ENCODE data around the gene F2RL1. TPM values are rescaled to one million over a fixed set of nuclear protein-coding genes. Genes with fewer than 3 reads are reported as not detected.
"Not testable (repeated sequence)": the region's sequence is repeated elsewhere in the genome, so short reads cannot be mapped to it uniquely, and the experiment has no call there.

F2RL1 gene
- total RNA-seq, 2 experiments from 2014 or later: not detected

DNA sequence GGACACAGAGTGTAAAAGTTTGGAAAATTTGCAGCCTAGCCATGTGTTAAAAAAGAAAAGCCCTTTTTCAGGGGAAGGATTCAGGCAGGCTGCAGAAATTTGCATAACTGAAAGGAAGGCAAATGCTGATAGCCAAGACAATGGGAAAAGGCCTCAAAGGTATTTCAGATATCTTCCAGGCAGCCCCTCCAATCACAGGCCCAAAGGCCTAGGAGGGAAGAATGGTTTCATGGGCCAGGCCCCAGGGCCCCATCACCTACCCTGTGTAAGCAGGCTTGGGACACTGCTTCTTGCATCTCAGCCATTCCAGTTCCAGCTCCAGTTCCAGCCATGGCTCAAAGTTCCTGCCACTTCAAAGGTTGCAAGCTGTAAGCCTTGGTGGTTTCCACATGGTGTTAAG, 35.8 kb downstream of the F2RL1 start:
- H3K4me1 ChIP-seq (ENCODE audit: insufficient read depth, low read length, poor library complexity, severe bottlenecking): peaks cover 28% of the 10 kb centered on the region
- ChIA-PET POLR2A (no interaction called here), CTCF (ENCODE audit: unreplicated experiment) (no interaction called here)
- intact Hi-C loops (cut with micrococcal nuclease; ENCODE audit: unreplicated experiment): no loop called here
- H3K79me2 ChIP-seq (ENCODE audit: insufficient read depth, low read depth, low read length): no peaks in the 10 kb centered on the region
- no TSS peak for BruUV-seq (replicated peaks)
- no peak overlapping the region for H3K4me3 ChIP-seq (ENCODE audit: low read depth, low read length, poor library complexity, severe bottlenecking)
- no peaks in the 10 kb centered on the region for H3K36me3 ChIP-seq (ENCODE audit: insufficient read depth, low read length)
- DNase-seq (ENCODE audit: low spot score): no peak
- peak overlapping the region; percentile 84; the same call in 1 of the 2 replicates for H2AFZ ChIP-seq (ENCODE audit: low read length)
- H3K4me2 ChIP-seq (ENCODE audit: low read length): no peak overlapping the region
- H3K27ac ChIP-seq (ENCODE audit: low read depth, low read length, poor library complexity, severe bottlenecking): no peak overlapping the region
- H4K20me1 ChIP-seq (ENCODE audit: insufficient read depth, low read length): no peaks in the 10 kb centered on the region
- peaks cover 13% of the 10 kb centered on the region; the same call in 1 of the 2 replicates for H3K9me3 ChIP-seq (ENCODE audit: low read length)
- H3K9me2 ChIP-seq (ENCODE audit: insufficient read depth, low read length): no peaks in the 10 kb centered on the region
- TF ChIP-seq, protein P1, sequence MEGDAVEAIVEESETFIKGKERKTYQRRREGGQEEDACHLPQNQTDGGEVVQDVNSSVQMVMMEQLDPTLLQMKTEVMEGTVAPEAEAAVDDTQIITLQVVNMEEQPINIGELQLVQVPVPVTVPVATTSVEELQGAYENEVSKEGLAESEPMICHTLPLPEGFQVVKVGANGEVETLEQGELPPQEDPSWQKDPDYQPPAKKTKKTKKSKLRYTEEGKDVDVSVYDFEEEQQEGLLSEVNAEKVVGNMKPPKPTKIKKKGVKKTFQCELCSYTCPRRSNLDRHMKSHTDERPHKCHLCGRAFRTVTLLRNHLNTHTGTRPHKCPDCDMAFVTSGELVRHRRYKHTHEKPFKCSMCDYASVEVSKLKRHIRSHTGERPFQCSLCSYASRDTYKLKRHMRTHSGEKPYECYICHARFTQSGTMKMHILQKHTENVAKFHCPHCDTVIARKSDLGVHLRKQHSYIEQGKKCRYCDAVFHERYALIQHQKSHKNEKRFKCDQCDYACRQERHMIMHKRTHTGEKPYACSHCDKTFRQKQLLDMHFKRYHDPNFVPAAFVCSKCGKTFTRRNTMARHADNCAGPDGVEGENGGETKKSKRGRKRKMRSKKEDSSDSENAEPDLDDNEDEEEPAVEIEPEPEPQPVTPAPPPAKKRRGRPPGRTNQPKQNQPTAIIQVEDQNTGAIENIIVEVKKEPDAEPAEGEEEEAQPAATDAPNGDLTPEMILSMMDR (conservative IDR thresholded peaks at IDR 0.05; ENCODE audit: low read length): no peak
- no peak for TF ChIP-seq EZH2phosphoT487 (IDR thresholded peaks at IDR 0.05; ENCODE audit: borderline replicate concordance, low read depth, low read length)

- H3K9me2 ChIP-seq (ENCODE audit: insufficient read depth, low read length); BruUV-seq (replicated peaks); H3K4me3 ChIP-seq (ENCODE audit: low read depth, low read length, poor library complexity, severe bottlenecking); CTCF ChIA-PET (ENCODE audit: unreplicated experiment); H3K79me2 ChIP-seq (ENCODE audit: insufficient read depth, low read depth, low read length); DNase-seq (ENCODE audit: low spot score); H3K36me3 ChIP-seq (ENCODE audit: insufficient read depth, low read length); H4K20me1 ChIP-seq (ENCODE audit: insufficient read depth, low read length); intact Hi-C loops (cut with micrococcal nuclease; ENCODE audit: unreplicated experiment): not testable (repeated sequence)
- Histone ChIP-seq H3K4me2 (ENCODE audit: low read length) (peak overlapping the region; percentile 41), H3K4me1 (ENCODE audit: insufficient read depth, low read length, poor library complexity, severe bottlenecking) (peaks cover 28% of the 10 kb centered on the region), H3K9me3 (ENCODE audit: low read length) (peaks cover 13% of the 10 kb centered on the region; the same call in 1 of the 2 replicates), H2AFZ (ENCODE audit: low read length) (peak overlapping the region; percentile 84), H3K27ac (ENCODE audit: low read depth, low read length, poor library complexity, severe bottlenecking) (peak overlapping the region; percentile 33)
- POLR2A ChIA-PET: interaction anchor here (0.5 kb wide), 1 partner anchor 159 kb away, joined by 4 read pairs; no protein-coding TSS in a partner anchor
Observed at GRCh38 chr5:76855501-76855900, 36.7 kb downstream of the F2RL1 start.

DNA sequence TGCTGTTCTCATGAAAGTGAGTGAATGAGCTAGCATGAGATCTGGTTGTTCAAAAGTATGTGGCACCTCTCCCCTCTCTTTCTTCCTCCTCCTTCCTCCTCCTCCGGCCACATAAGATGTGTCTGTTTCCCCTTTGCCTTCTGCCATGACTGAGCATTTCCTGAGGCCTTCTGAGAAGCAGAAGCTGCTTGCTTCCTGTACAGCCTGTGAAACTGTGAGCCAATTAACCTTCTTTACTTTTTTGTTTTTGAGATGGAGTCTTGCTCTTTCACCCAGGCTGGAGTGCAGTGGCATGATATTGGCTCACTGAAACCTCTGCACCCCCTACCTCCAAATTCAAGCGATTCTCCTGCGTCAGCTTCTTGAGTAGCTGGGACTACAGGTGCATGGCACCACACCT, 37.1 kb downstream of the F2RL1 start:
- peak; percentile 65 for DNase-seq (ENCODE audit: low spot score)
- BruUV-seq (replicated peaks): no TSS peak
- ChIA-PET CTCF (ENCODE audit: unreplicated experiment) (no interaction called here), POLR2A (interaction anchor here (0.7 to 0.9 kb wide), 3 partner anchors 8 to 523 kb away, joined by 3 read pairs; no protein-coding TSS in a partner anchor)
- no peaks in the 10 kb centered on the region for H4K20me1 ChIP-seq (ENCODE audit: insufficient read depth, low read length)
- peak overlapping the region; percentile 84 for H2AFZ ChIP-seq (ENCODE audit: low read length)
- no peak overlapping the region for H3K4me3 ChIP-seq (ENCODE audit: low read depth, low read length, poor library complexity, severe bottlenecking)
- TF ChIP-seq EZH2phosphoT487 (IDR thresholded peaks at IDR 0.05; ENCODE audit: borderline replicate concordance, low read depth, low read length): no peak
- TF ChIP-seq, protein P1 (conservative IDR thresholded peaks at IDR 0.05; ENCODE audit: low read length): no peak
- H3K36me3 ChIP-seq (ENCODE audit: insufficient read depth, low read length): no peaks in the 10 kb centered on the region
- intact Hi-C loops (cut with micrococcal nuclease; ENCODE audit: unreplicated experiment): no loop called here
- H3K4me2 ChIP-seq (ENCODE audit: low read length): peak overlapping the region; percentile 41
- peaks cover 28% of the 10 kb centered on the region for H3K4me1 ChIP-seq (ENCODE audit: insufficient read depth, low read length, poor library complexity, severe bottlenecking)
- peaks cover 13% of the 10 kb centered on the region; the same call in 1 of the 2 replicates for H3K9me3 ChIP-seq (ENCODE audit: low read length)
- peak overlapping the region; percentile 33 for H3K27ac ChIP-seq (ENCODE audit: low read depth, low read length, poor library complexity, severe bottlenecking)
- no peaks in the 10 kb centered on the region for H3K9me2 ChIP-seq (ENCODE audit: insufficient read depth, low read length)
- no peaks in the 10 kb centered on the region for H3K79me2 ChIP-seq (ENCODE audit: insufficient read depth, low read depth, low read length)

DNA sequence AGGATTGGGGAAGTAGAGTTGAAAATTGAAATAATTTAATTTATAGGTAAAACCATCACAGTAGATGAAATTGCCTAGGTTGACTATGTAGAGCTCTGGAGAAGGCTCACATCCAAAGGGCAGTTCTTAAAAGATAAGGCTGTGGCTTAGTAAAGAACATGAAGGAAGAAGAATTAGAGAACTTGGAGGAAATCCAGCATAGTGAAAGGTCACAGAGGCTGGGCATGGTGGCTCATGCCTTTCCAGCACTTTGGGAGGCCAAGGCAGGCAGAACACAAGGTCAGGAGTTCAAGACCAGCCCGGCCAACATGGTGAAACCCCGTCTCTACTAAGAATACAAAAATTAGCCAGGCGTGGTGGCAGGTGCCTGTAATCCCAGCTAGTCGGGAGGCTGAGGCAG, 38.0 kb downstream of the F2RL1 start:
- H3K4me3 ChIP-seq (ENCODE audit: low read depth, low read length, poor library complexity, severe bottlenecking); DNase-seq (ENCODE audit: low spot score); H3K9me2 ChIP-seq (ENCODE audit: insufficient read depth, low read length); H4K20me1 ChIP-seq (ENCODE audit: insufficient read depth, low read length); H3K36me3 ChIP-seq (ENCODE audit: insufficient read depth, low read length); CTCF ChIA-PET (ENCODE audit: unreplicated experiment); intact Hi-C loops (cut with micrococcal nuclease; ENCODE audit: unreplicated experiment); BruUV-seq (replicated peaks); H3K4me2 ChIP-seq (ENCODE audit: low read length); H3K79me2 ChIP-seq (ENCODE audit: insufficient read depth, low read depth, low read length); H3K27ac ChIP-seq (ENCODE audit: low read depth, low read length, poor library complexity, severe bottlenecking): not testable (repeated sequence)
- POLR2A ChIA-PET: interaction anchor here (0.9 kb wide), 1 partner anchor 10 kb away, joined by 3 read pairs; no protein-coding TSS in a partner anchor
- peak overlapping the region; percentile 84; the same call in 1 of the 2 replicates for H2AFZ ChIP-seq (ENCODE audit: low read length)
- H3K4me1 ChIP-seq (ENCODE audit: insufficient read depth, low read length, poor library complexity, severe bottlenecking): peaks cover 20% of the 10 kb centered on the region
- H3K9me3 ChIP-seq (ENCODE audit: low read length): peaks cover 13% of the 10 kb centered on the region; the same call in 1 of the 2 replicates
